ENCODE results near the gene NR3C2. TPM values are rescaled to one million over a fixed set of nuclear protein-coding genes. Genes with fewer than 3 reads are reported as not detected.

Gene NR3C2
- total and polyA plus RNA-seq, 2 of the 4 experiments (the other 2 are of a cell fraction), result 1.1 to 2.3 TPM

GRCh38 chr4:148159793-148160192, 282.4 kb downstream of the NR3C2 start:
- H3K27ac ChIP-seq (ENCODE audit: insufficient read depth, low read length), result no peak overlapping the region
- no peak overlapping the region for H2AK9ac ChIP-seq (replicated peaks; ENCODE audit: low read depth, low read length, poor library complexity)
- H2AFZ ChIP-seq (replicated peaks; ENCODE audit: low read length, poor library complexity), result no peak overlapping the region
- no peak overlapping the region for H2BK20ac ChIP-seq (ENCODE audit: low read depth, low read length)
- no peaks in the 10 kb centered on the region for H3K9me1 ChIP-seq (ENCODE audit: insufficient read depth, low read length)
- POLR2A ChIA-PET (ENCODE audit: unreplicated experiment), result interaction anchor here (0.6 kb wide), 1 partner anchor 248 kb away, joined by 3 read pairs; no protein-coding TSS in a partner anchor
- no peak overlapping the region for H4K91ac ChIP-seq (ENCODE audit: insufficient read depth, low read depth, low read length)
- no peaks in the 10 kb centered on the region for H4K20me1 ChIP-seq (ENCODE audit: insufficient read depth, low read length)
- in situ Hi-C loops (cut with MboI; ENCODE audit: low sequenced_read_pairs), result no loop called here
- no CpG with 5 or more reads among the region's 1 CpG for WGBS, 2 experiments (ENCODE audit: extremely low coverage in 2 of 2, insufficient read length in 1 of 2)
- no peak overlapping the region for H4K8ac ChIP-seq (ENCODE audit: low read depth in 2 of 2, low read length in 2 of 2)
- H3K4me1 ChIP-seq (ENCODE audit: control insufficient read depth, insufficient read depth, low read length), result no peaks in the 10 kb centered on the region
- H3K27me3 ChIP-seq (ENCODE audit: control insufficient read depth, insufficient read depth, low read length), result no peaks in the 10 kb centered on the region
- no peak overlapping the region for H3K23ac ChIP-seq (ENCODE audit: low read depth, low read length)
- CTCF ChIA-PET, result no interaction called here
- DNase-seq, result no peak
- no peak overlapping the region for H3K9ac ChIP-seq (ENCODE audit: low read depth, low read length)
- ATAC-seq (ENCODE audit: low read depth), result no peak
- H3K18ac ChIP-seq (ENCODE audit: low read depth, low read length), result no peak overlapping the region
- no peak overlapping the region for H3K14ac ChIP-seq (replicated peaks; ENCODE audit: low read depth, low read length)
- H3K79me1 ChIP-seq (ENCODE audit: low read depth in 1 of 2, low read length in 2 of 2), result no peaks in the 10 kb centered on the region
- dilution Hi-C loops (cut with HindIII; ENCODE audit: low sequenced_read_pairs, unreplicated experiment), result no loop called here
- no peak overlapping the region for H3K56ac ChIP-seq (ENCODE audit: extremely low read depth, insufficient read depth, low read length)
- intact Hi-C loops (cut with micrococcal nuclease), result no loop called here
- H3K9me3 ChIP-seq (ENCODE audit: control insufficient read depth, insufficient read depth, low read length), result no peaks in the 10 kb centered on the region
- no peaks in the 10 kb centered on the region for H3K36me3 ChIP-seq (ENCODE audit: control insufficient read depth, insufficient read depth, low read length)
- H4K5ac ChIP-seq (ENCODE audit: low read depth, low read length), result no peak overlapping the region
- no peak overlapping the region for H3K4ac ChIP-seq (ENCODE audit: low read depth, low read length)
- no peak overlapping the region for H3K4me3 ChIP-seq (ENCODE audit: insufficient read depth, low read depth, low read length)
- H2BK15ac ChIP-seq (ENCODE audit: low read depth, low read length), result no peak overlapping the region
- H2BK120ac ChIP-seq (ENCODE audit: low read depth, low read length), result no peak overlapping the region
- TF ChIP-seq NFE2L2 (IDR thresholded peaks at IDR 0.05; ENCODE audit: low read depth, low read length), result no peak
- TF ChIP-seq CHD1 (IDR thresholded peaks at IDR 0.05; ENCODE audit: low read depth, low read length), result no peak
- TF ChIP-seq RAD21 (IDR thresholded peaks at IDR 0.05; ENCODE audit: low read length), result no peak
- TF ChIP-seq POLR2A (IDR thresholded peaks at IDR 0.05; ENCODE audit: low read depth, low read length), result no peak
- no peak for TF ChIP-seq USF2 (IDR thresholded peaks at IDR 0.05; ENCODE audit: low read depth, low read length)
- TF ChIP-seq CTCF (conservative IDR thresholded peaks at IDR 0.05; ENCODE audit: low read depth, low read length), result no peak
- TF ChIP-seq ELK1 (IDR thresholded peaks at IDR 0.05; ENCODE audit: borderline replicate concordance, low read depth, low read length), result no peak
- no peak for TF ChIP-seq FOS (IDR thresholded peaks at IDR 0.05; ENCODE audit: low read depth, low read length)
- no peak for TF ChIP-seq SMC3 (IDR thresholded peaks at IDR 0.05; ENCODE audit: low read depth, low read length)
- no peak for TF ChIP-seq MXI1 (IDR thresholded peaks at IDR 0.05; ENCODE audit: borderline replicate concordance, low read depth, low read length)
- no peak for TF ChIP-seq RCOR1 (IDR thresholded peaks at IDR 0.05; ENCODE audit: insufficient replicate concordance, low read length)
- TF ChIP-seq MAFK (IDR thresholded peaks at IDR 0.05; ENCODE audit: low read depth, low read length), result no peak
- TF ChIP-seq RFX5 (IDR thresholded peaks at IDR 0.05; ENCODE audit: low read depth, low read length), result no peak
- TF ChIP-seq CEBPB (IDR thresholded peaks at IDR 0.05; ENCODE audit: low read depth, low read length), result no peak
- no peak for TF ChIP-seq MAZ (IDR thresholded peaks at IDR 0.05; ENCODE audit: borderline replicate concordance, low read depth, low read length)
- no peak for TF ChIP-seq BHLHE40 (IDR thresholded peaks at IDR 0.05; ENCODE audit: low read depth, low read length)
- H2AK5ac ChIP-seq (ENCODE audit: low read depth, low read length), result no peak overlapping the region
- no peak overlapping the region for H3K4me2 ChIP-seq (ENCODE audit: low read depth, low read length)
- H2BK5ac ChIP-seq (ENCODE audit: low read depth, low read length, poor library complexity, severe bottlenecking), result no peak overlapping the region
- no TSS peak for BruUV-seq (replicated peaks)

Measured in IMR-90 (cell line).